GM15510 (cell line): ENCODE results near the gene TBX5.

Experiments
- POLR2A ChIP-seq: IDR thresholded peaks from 3 replicates; pipeline ENCODE4 v1.6.1; 2011; ENCODE audit warnings: borderline replicate concordance; ENCODE audit not compliant: insufficient read length; ENCODE audit errors: extremely low read depth

The TBX5 gene

GRCh38 chr12:114439817-114440216 lies 33.9 kb upstream of the TBX5 start:
- no peak for TF ChIP-seq POLR2A

- no peak for TF ChIP-seq POLR2A
Measured at GRCh38 chr12:114439261-114439683, 33.3 kb upstream of the TBX5 start.

GRCh38 chr12:114438635-114439256 lies 32.8 kb upstream of the TBX5 start:
- no peak for TF ChIP-seq POLR2A

- no peak for TF ChIP-seq POLR2A
Measured at GRCh38 chr12:114434341-114434740, 28.4 kb upstream of the TBX5 start.

- TF ChIP-seq POLR2A: no peak
Measured at GRCh38 chr12:114431902-114432301, 26.0 kb upstream of the TBX5 start.

- no peak for TF ChIP-seq POLR2A
Measured at GRCh38 chr12:114430306-114430705, 24.4 kb upstream of the TBX5 start.

GRCh38 chr12:114425031-114425626 lies 19.2 kb upstream of the TBX5 start:
- TF ChIP-seq POLR2A: no peak

GRCh38 chr12:114420944-114421335 lies 15.0 kb upstream of the TBX5 start:
- TF ChIP-seq POLR2A: no peak

- no peak for TF ChIP-seq POLR2A
Measured at GRCh38 chr12:114420182-114420943, 14.4 kb upstream of the TBX5 start.

- TF ChIP-seq POLR2A: no peak
Measured at GRCh38 chr12:114416028-114416427, 10.1 kb upstream of the TBX5 start.

- TF ChIP-seq POLR2A: no peak
Measured at GRCh38 chr12:114415525-114415868, 9.6 kb upstream of the TBX5 start.

- TF ChIP-seq POLR2A: no peak
Measured at GRCh38 chr12:114414866-114415524, 9.1 kb upstream of the TBX5 start.

- no peak for TF ChIP-seq POLR2A
Measured at GRCh38 chr12:114414031-114414865, 8.3 kb upstream of the TBX5 start.
